Posterior cingulate gyrus (tissue), 11 donors: ENCODE data around the gene MSH4.
"Not testable (repeated sequence)": the region's sequence is repeated elsewhere in the genome, so short reads cannot be mapped to it uniquely, and the experiment has no call there.

Experiments
- DNase-seq, 10 donors: peaks; one replicate each; pipeline versions ENCODE4 v3.0.0 to v3.0.0-alpha.2; 2020 to 2021; ENCODE audit warnings: mixed read lengths in 3 of 10
- intact Hi-C: fragments of 100-400 bp; cut with DNase I; formaldehyde crosslinking; loops from one replicate; pipeline ENCODE4 v1.15.1; 2023

MSH4 gene

GRCh38 chr1:75916834-75917233 lies 120.2 kb downstream of the MSH4 start:
- DNase-seq: no peak
- intact Hi-C loops: no loop called here

- intact Hi-C loops: no loop called here
Observed at GRCh38 chr1:75922698-75923097, 126.0 kb downstream of the MSH4 start.

GRCh38 chr1:75932304-75932703 lies 135.6 kb downstream of the MSH4 start, which contains the start of gene ASB17:
Gene ASB17, minus strand, starts transcription at chr1:75932404. Its CDS starts 113 bp downstream, at chr1:75932291.
- DNase-seq: no peak
- intact Hi-C loops: no loop called here

More at GRCh38 chr1:75922698-75923097, 126.0 kb downstream of the MSH4 start:
- DNase-seq: no peak

GRCh38 chr1:75937034-75937433 lies 140.4 kb downstream of the MSH4 start:
- no peak for DNase-seq
- intact Hi-C loops: no loop called here

GRCh38 chr1:75943037-75943436 lies 146.4 kb downstream of the MSH4 start:
- intact Hi-C loops, DNase-seq: not testable (repeated sequence)

- DNase-seq: no peak
- intact Hi-C loops: no loop called here
Observed at GRCh38 chr1:75950176-75950575, 153.5 kb downstream of the MSH4 start.

- intact Hi-C loops: no loop called here
- DNase-seq: no peak
Observed at GRCh38 chr1:75952016-75952415, 155.3 kb downstream of the MSH4 start.

GRCh38 chr1:75953461-75953860 lies 156.8 kb downstream of the MSH4 start:
- intact Hi-C loops: no loop called here

GRCh38 chr1:75954586-75954985 lies 157.9 kb downstream of the MSH4 start:
- intact Hi-C loops: no loop called here
- DNase-seq: no peak

More at GRCh38 chr1:75953461-75953860, 156.8 kb downstream of the MSH4 start:
- DNase-seq: no peak
